PC-9 (cell line): ENCODE measurements around the gene KCNS1. TPM values are rescaled to one million over a fixed set of nuclear protein-coding genes. Genes with fewer than 3 reads are reported as not detected.

Experiments
- BruUV-seq: library from RNA; stranded (reverse); fragments of 400-500 nt; replicated peaks from 2 replicates; lab custom pipeline; 2021; lab: Mats Ljungman, UMichigan
- CTCF ChIA-PET: fragments of 300-600 bp; sonication (Branson Sonifier 250); formaldehyde crosslinking; loops from one replicate; lab custom pipeline; 2022; ENCODE audit warnings: antibody characterized with exemption; lab: Charles Lee
- POLR2A ChIA-PET: fragments of 300-600 bp; sonication (Branson Sonifier 250); formaldehyde crosslinking; loops from one replicate; lab custom pipeline; 2022; ENCODE audit warnings: antibody characterized with exemption; ENCODE audit not compliant: unreplicated experiment; lab: Charles Lee
- DNase-seq, 2 experiments: peaks; one replicate each; pipeline versions ENCODE4 v3.0.0 to v3.0.0-alpha.2; 2015 to 2022; ENCODE audit warnings: mixed read lengths in 1 of 2
- H2AFZ ChIP-seq: fragments of 200-600 bp; sonication (generic); 2 replicates; pipeline ENCODE4 v1.8.1; 2017; ENCODE audit warnings: antibody characterized with exemption
- H3F3A ChIP-seq: fragments of 200-600 bp; sonication (generic); 2 replicates; pipeline ENCODE4 v1.8.1; 2017; ENCODE audit warnings: antibody characterized with exemption, mild to moderate bottlenecking, low read depth; ENCODE audit not compliant: insufficient read depth
- H3K27ac ChIP-seq: fragments of 200-600 bp; sonication (generic); 2 replicates; pipeline ENCODE4 v1.6.1; 2016; ENCODE audit warnings: mixed run types
- H3K27me3 ChIP-seq: fragments of 200-600 bp; sonication (generic); 2 replicates; pipeline ENCODE4 v1.6.1; 2016; ENCODE audit warnings: low read depth, mixed run types; ENCODE audit not compliant: insufficient read depth
- H3K36me3 ChIP-seq: fragments of 200-600 bp; sonication (generic); 2 replicates; pipeline ENCODE4 v1.6.1; 2016; ENCODE audit warnings: low read depth, mixed run types
- H3K4me1 ChIP-seq: fragments of 200-600 bp; sonication (generic); replicated peaks from 2 replicates; pipeline ENCODE4 v1.6.1; 2016; ENCODE audit warnings: mixed run types; ENCODE audit not compliant: insufficient read depth
- H3K4me2 ChIP-seq: fragments of 200-600 bp; sonication (generic); 2 replicates; pipeline ENCODE4 v1.6.1; 2017; ENCODE audit warnings: mixed run types
- H3K4me3 ChIP-seq: fragments of 200-600 bp; sonication (generic); 2 replicates; pipeline ENCODE4 v1.6.1; 2016; ENCODE audit warnings: mixed run types
- H3K79me2 ChIP-seq: fragments of 200-600 bp; sonication (generic); 2 replicates; pipeline ENCODE4 v1.6.1; 2017; ENCODE audit warnings: low read depth, mixed run types
- H3K9me2 ChIP-seq: fragments of 200-600 bp; sonication (generic); 2 replicates; pipeline ENCODE4 v1.8.1; 2017; ENCODE audit warnings: mild to moderate bottlenecking; ENCODE audit not compliant: insufficient read depth
- H3K9me3 ChIP-seq: fragments of 200-600 bp; sonication (generic); 2 replicates; pipeline ENCODE4 v1.8.1; 2016; ENCODE audit warnings: low read depth; ENCODE audit not compliant: insufficient read depth
- H4K20me1 ChIP-seq: fragments of 200-600 bp; sonication (generic); 2 replicates; pipeline ENCODE4 v1.8.1; 2017; ENCODE audit not compliant: insufficient read depth
- EZH2 ChIP-seq: fragments of 200-600 bp; sonication (generic); IDR thresholded peaks from 2 replicates; pipeline ENCODE4 v1.8.0; 2017; ENCODE audit warnings: antibody characterized with exemption, low read depth
- intact Hi-C: fragments of 100-400 bp; cut with micrococcal nuclease; formaldehyde crosslinking; loops from one replicate; pipeline ENCODE4 v1.10.0; 2022; ENCODE audit not compliant: unreplicated experiment
- total RNA-seq: library from RNA; stranded (reverse); gene quantifications from 2 replicates; pipeline ENCODE4 v1.2.3, GENCODE V29; 2021
- TF ChIP-seq, protein P1 (sequence below): fragments of 200-600 bp; sonication (generic); conservative IDR thresholded peaks from 2 replicates; pipeline ENCODE4 v1.6.1; 2017; ENCODE audit warnings: mixed run types, antibody characterized with exemption, mild to moderate bottlenecking, moderate library complexity

The KCNS1 gene
- total RNA-seq, 1 experiment from 2014 or later: 0.15 TPM

DNA sequence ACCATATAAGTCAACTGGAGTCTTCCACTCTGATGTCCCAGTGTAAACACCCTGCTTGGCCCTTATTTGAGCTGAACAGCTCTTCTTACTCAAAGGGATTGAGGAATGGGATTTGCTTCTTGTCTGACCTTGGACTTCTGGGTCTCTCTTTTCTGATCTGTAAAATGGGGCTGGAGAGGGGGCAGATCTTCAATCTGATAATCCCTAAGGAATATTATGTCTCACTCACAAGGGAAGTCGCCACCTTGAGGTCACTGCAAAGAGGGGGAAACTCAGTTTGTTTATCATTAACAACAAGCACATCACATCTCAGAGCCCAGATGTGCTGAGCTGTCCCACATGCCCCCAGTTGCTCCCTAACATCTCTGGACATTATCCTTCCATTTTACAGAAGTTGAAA lies 15.1 kb downstream of the KCNS1 start:
- H3K9me3 ChIP-seq: no peaks in the 10 kb centered on the region
- BruUV-seq: no TSS peak
- H2AFZ ChIP-seq: no peak overlapping the region
- no peak for TF ChIP-seq EZH2
- H3K79me2 ChIP-seq: no peaks in the 10 kb centered on the region
- ChIA-PET POLR2A (no interaction called here), CTCF (interaction anchor here (0.6 kb wide), 1 partner anchor 54 kb away, joined by 4 read pairs; no protein-coding TSS in a partner anchor)
- H3K9me2 ChIP-seq: no peaks in the 10 kb centered on the region
- H4K20me1 ChIP-seq: no peaks in the 10 kb centered on the region
- no peaks in the 10 kb centered on the region; the same call in none of the 2 replicates for H3F3A ChIP-seq
- H3K4me1 ChIP-seq: peaks cover 14% of the 10 kb centered on the region
- no peak overlapping the region for H3K4me2 ChIP-seq
- H3K27ac ChIP-seq: no peak overlapping the region
- no peaks in the 10 kb centered on the region for H3K27me3 ChIP-seq
- intact Hi-C loops: no loop called here
- H3K4me3 ChIP-seq: no peak overlapping the region
- H3K36me3 ChIP-seq: peaks cover 7% of the 10 kb centered on the region; the same call in 1 of the 2 replicates
- DNase-seq: no peak

DNA sequence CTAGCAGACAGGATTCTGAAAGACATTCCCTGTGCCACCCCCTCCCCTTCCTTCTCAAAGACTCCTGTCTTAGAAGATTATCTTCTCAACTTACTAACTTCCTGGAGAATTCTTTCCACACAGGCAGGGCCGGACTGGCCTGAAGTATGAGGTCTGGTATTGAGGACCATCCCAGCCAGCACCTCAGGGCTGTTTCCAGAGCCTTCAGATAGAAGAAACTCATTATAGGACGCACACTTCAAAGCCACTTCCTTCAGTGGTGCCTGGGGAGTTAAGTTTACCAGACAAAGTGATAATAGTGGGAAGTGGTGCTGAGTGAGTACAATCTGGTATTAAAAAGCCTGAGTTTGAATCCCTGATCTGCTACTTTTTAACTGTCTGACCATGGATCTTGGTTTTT lies 15.6 kb downstream of the KCNS1 start:
- Histone ChIP-seq H3K27me3 (no peaks in the 10 kb centered on the region), H3F3A (no peaks in the 10 kb centered on the region; the same call in none of the 2 replicates), H3K4me2 (no peak overlapping the region), H3K4me1 (peaks cover 14% of the 10 kb centered on the region), H3K4me3 (no peak overlapping the region), H3K36me3 (peaks cover 7% of the 10 kb centered on the region; the same call in 1 of the 2 replicates), H4K20me1 (no peaks in the 10 kb centered on the region), H3K27ac (no peak overlapping the region), H3K9me2 (no peaks in the 10 kb centered on the region), H2AFZ (no peak overlapping the region), H3K79me2 (no peaks in the 10 kb centered on the region), H3K9me3 (no peaks in the 10 kb centered on the region)
- no peak for DNase-seq
- intact Hi-C loops: no loop called here
- POLR2A ChIA-PET: no interaction called here
- TF ChIP-seq, protein P1, sequence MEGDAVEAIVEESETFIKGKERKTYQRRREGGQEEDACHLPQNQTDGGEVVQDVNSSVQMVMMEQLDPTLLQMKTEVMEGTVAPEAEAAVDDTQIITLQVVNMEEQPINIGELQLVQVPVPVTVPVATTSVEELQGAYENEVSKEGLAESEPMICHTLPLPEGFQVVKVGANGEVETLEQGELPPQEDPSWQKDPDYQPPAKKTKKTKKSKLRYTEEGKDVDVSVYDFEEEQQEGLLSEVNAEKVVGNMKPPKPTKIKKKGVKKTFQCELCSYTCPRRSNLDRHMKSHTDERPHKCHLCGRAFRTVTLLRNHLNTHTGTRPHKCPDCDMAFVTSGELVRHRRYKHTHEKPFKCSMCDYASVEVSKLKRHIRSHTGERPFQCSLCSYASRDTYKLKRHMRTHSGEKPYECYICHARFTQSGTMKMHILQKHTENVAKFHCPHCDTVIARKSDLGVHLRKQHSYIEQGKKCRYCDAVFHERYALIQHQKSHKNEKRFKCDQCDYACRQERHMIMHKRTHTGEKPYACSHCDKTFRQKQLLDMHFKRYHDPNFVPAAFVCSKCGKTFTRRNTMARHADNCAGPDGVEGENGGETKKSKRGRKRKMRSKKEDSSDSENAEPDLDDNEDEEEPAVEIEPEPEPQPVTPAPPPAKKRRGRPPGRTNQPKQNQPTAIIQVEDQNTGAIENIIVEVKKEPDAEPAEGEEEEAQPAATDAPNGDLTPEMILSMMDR: no peak
- TF ChIP-seq EZH2: no peak
- CTCF ChIA-PET: interaction anchor here (0.6 kb wide), 1 partner anchor 54 kb away, joined by 4 read pairs; no protein-coding TSS in a partner anchor
- no TSS peak for BruUV-seq

DNA sequence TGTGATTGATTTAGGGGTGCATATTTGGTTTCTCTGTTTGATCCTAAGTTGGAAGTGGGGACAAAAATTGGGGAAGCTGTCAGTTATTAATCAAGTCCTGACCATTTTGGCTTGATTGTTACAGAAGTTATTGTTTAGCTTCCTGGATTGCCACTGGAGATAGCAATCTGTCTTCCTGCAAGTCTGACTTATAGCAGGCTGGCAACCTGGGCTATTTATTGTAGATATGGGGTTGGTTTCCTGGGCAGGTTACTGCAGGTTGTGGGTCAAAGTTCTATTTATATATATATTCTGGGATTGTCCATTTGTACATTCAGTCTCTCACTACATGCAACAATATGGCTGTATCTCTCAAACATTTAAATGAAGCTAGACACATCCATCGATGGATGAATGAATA lies 17.8 kb downstream of the KCNS1 start:
- no peak for DNase-seq
- CTCF ChIA-PET: no interaction called here
- H3K27ac ChIP-seq: no peak overlapping the region
- no TSS peak for BruUV-seq
- no peaks in the 10 kb centered on the region for H3K79me2 ChIP-seq
- TF ChIP-seq, protein P1: no peak
- no peak for TF ChIP-seq EZH2
- H3K4me3 ChIP-seq: no peak overlapping the region
- H3K27me3 ChIP-seq: no peaks in the 10 kb centered on the region
- H3F3A ChIP-seq: no peaks in the 10 kb centered on the region; the same call in none of the 2 replicates
- H2AFZ ChIP-seq: no peak overlapping the region
- no peaks in the 10 kb centered on the region for H4K20me1 ChIP-seq
- H3K36me3 ChIP-seq: peaks cover 7% of the 10 kb centered on the region; the same call in 1 of the 2 replicates
- POLR2A ChIA-PET: no interaction called here
- H3K9me2 ChIP-seq: no peaks in the 10 kb centered on the region
- H3K9me3 ChIP-seq: no peaks in the 10 kb centered on the region
- peaks cover 10% of the 10 kb centered on the region for H3K4me1 ChIP-seq
- no peak overlapping the region for H3K4me2 ChIP-seq
- intact Hi-C loops: no loop called here

DNA sequence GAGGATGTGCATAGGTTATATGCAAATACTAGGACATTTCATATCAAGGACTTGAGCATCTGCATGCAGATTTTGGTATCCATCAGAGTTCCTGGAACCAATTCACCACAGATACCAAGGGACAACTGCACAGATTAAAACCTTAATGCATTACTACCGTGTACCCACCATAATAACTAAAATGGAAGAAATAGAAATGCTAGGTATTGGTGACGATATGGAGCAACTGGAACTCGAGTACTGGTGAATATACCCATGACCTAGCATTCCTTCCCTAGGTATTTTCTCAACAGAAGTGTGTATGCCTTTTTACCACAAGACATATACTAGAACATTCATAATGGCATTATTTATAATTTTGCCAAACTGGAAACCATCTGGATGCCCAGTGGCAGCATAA lies 18.5 kb downstream of the KCNS1 start:
- no peaks in the 10 kb centered on the region for H3K79me2 ChIP-seq
- no TSS peak for BruUV-seq
- CTCF ChIA-PET: no interaction called here
- no peak for DNase-seq
- H3F3A ChIP-seq: no peaks in the 10 kb centered on the region; the same call in 1 of the 2 replicates
- no peak overlapping the region for H2AFZ ChIP-seq
- no peaks in the 10 kb centered on the region for H3K27me3 ChIP-seq
- no peaks in the 10 kb centered on the region for H4K20me1 ChIP-seq
- peaks cover 7% of the 10 kb centered on the region; the same call in 1 of the 2 replicates for H3K36me3 ChIP-seq
- no peak overlapping the region for H3K27ac ChIP-seq
- H3K4me1 ChIP-seq: peaks cover 3% of the 10 kb centered on the region; the same call in 1 of the 2 replicates
- TF ChIP-seq, protein P1: no peak
- TF ChIP-seq EZH2: no peak
- intact Hi-C loops: no loop called here
- no peaks in the 10 kb centered on the region for H3K9me3 ChIP-seq
- H3K4me2 ChIP-seq: no peak overlapping the region
- H3K9me2 ChIP-seq: no peaks in the 10 kb centered on the region
- POLR2A ChIA-PET: no interaction called here
- H3K4me3 ChIP-seq: no peak overlapping the region
